H1 (cell line): ENCODE results near the gene FAM162A. TPM values are rescaled to one million over a fixed set of nuclear protein-coding genes. Genes with fewer than 3 reads are reported as not detected.

Experiments
- CHD7 ChIP-seq: fragments of 300-600 bp; sonication (generic); IDR thresholded peaks from 2 replicates; pipeline ENCODE4 v1.7.1; 2012; ENCODE audit warnings: low read length, moderate library complexity, mild to moderate bottlenecking, inconsistent platforms; ENCODE audit not compliant: insufficient replicate concordance
- HDAC6 ChIP-seq: IDR thresholded peaks from one replicate; pipeline ENCODE4 v1.7.1; 2012; ENCODE audit warnings: low read depth, mild to moderate bottlenecking, inconsistent platforms, low read length, moderate library complexity
- KDM5A ChIP-seq: fragments of 200-600 bp; IDR thresholded peaks from 2 replicates; pipeline ENCODE4 v1.7.1; 2012; ENCODE audit warnings: mild to moderate bottlenecking, low read length, inconsistent platforms, mixed read lengths
- POU5F1 ChIP-seq: IDR thresholded peaks from 2 replicates; pipeline ENCODE4 v1.6.1; 2011; ENCODE audit warnings: low read depth, mild to moderate bottlenecking, low read length, moderate library complexity
- polyA plus RNA-seq, 7 experiments: library from polyadenylated mRNA; depleted of rRNA in 3 of 7; stranded (reverse) in 5 of 7; unstranded in 2 of 7; fragments of >200 nt in 5 of 7; fragments of 200-250 nt in 2 of 7; gene quantifications; 1 replicate in 5 of 7; 2 replicates in 1 of 7; 4 replicates in 1 of 7; pipeline versions ENCODE4 v1.2.1 to v1.2.3, GENCODE V29; 2011 to 2013; ENCODE audit warnings: missing spikeins in 2 of 7, mixed read lengths in 2 of 7
- total RNA-seq: library from RNA; stranded (reverse); fragmentation: NEBNext Ultra II Directional; extraction: Animal tissue kit (Norgen Biotek cat#: 25700); gene quantifications from 2 replicates; pipeline ENCODE4 v1.2.1, GENCODE V29; 2021

FAM162A gene
- total and polyA plus RNA-seq, 2 of the 8 experiments (the other 6 are each of a cell fraction or from before 2014, with no cell fraction given) = 38.2 to 59.7 TPM

- no peak for TF ChIP-seq CHD7
- TF ChIP-seq POU5F1 = no peak
- no peak for TF ChIP-seq HDAC6
- no peak for TF ChIP-seq KDM5A
These were observed 21.0 kb downstream of the FAM162A start (continued) for GRCh38 chr3:122405015-122405414.
